Stomach smooth muscle (tissue), 2 donors: ENCODE data around the gene ERC1.

Experiments
- H3K27ac ChIP-seq: one replicate; pipeline ENCODE4 v1.7.0; 2013; ENCODE audit warnings: mild to moderate bottlenecking, low read length, inconsistent platforms
- H3K27me3 ChIP-seq, 2 donors: one replicate each; pipeline ENCODE4 v1.7.0; 2013; ENCODE audit warnings: low read length in 2 of 2; ENCODE audit not compliant: insufficient read depth in 2 of 2, control insufficient read depth in 1 of 2
- H3K36me3 ChIP-seq, 2 donors: one replicate each; pipeline ENCODE4 v1.7.0; 2013; ENCODE audit warnings: low read length in 2 of 2; ENCODE audit not compliant: control insufficient read depth in 2 of 2, insufficient read depth in 2 of 2
- H3K4me1 ChIP-seq: one replicate; pipeline ENCODE4 v1.7.0; 2013; ENCODE audit warnings: low read length; ENCODE audit not compliant: control insufficient read depth, insufficient read depth
- H3K4me3 ChIP-seq, 2 donors: one replicate each; pipeline ENCODE4 v1.7.0; 2013; ENCODE audit warnings: low read length in 2 of 2
- H3K9ac ChIP-seq, 2 donors: one replicate each; pipeline ENCODE4 v1.7.0; 2013; ENCODE audit warnings: low read length in 2 of 2, mild to moderate bottlenecking in 1 of 2
- H3K9me3 ChIP-seq, 2 donors: one replicate each; pipeline ENCODE4 v1.7.0; 2013; ENCODE audit warnings: low read length in 2 of 2; ENCODE audit not compliant: control insufficient read depth in 2 of 2
- donor health status: healthy.
- donor health status: Pancreatic carcinoma.

Gene ERC1

GRCh38 chr12:1167784-1168183 lies 176.8 kb downstream of the ERC1 start:
- Histone ChIP-seq H3K4me3 (no peak overlapping the region), H3K27ac (no peak overlapping the region), H3K27me3 (no peaks in the 10 kb centered on the region), H3K9me3 (no peaks in the 10 kb centered on the region), H3K4me1 (no peaks in the 10 kb centered on the region), H3K36me3 (peaks cover 0 to 9% of the 10 kb centered on the region in 2 donors), H3K9ac (no peak overlapping the region)

GRCh38 chr12:1170411-1170810 lies 179.4 kb downstream of the ERC1 start:
- Histone ChIP-seq H3K27ac (no peak overlapping the region), H3K36me3 (peaks cover 0 to 9% of the 10 kb centered on the region in 2 donors), H3K27me3 (no peaks in the 10 kb centered on the region), H3K9ac (no peak overlapping the region), H3K4me1 (no peaks in the 10 kb centered on the region), H3K4me3 (no peak overlapping the region), H3K9me3 (no peaks in the 10 kb centered on the region)

- Histone ChIP-seq H3K4me1 (no peaks in the 10 kb centered on the region), H3K27ac (no peak overlapping the region), H3K4me3 (no peak overlapping the region), H3K36me3 (peaks cover 0 to 9% of the 10 kb centered on the region in 2 donors), H3K27me3 (no peaks in the 10 kb centered on the region), H3K9ac (no peak overlapping the region), H3K9me3 (no peaks in the 10 kb centered on the region)
Observed at GRCh38 chr12:1171657-1172408, 180.8 kb downstream of the ERC1 start.

- no peak overlapping the region for H3K9ac ChIP-seq
- H3K36me3 ChIP-seq, result peaks cover 0 to 4% of the 10 kb centered on the region in 2 donors
- H3K27ac ChIP-seq, result no peak overlapping the region
- no peaks in the 10 kb centered on the region for H3K4me1 ChIP-seq
- no peak overlapping the region for H3K4me3 ChIP-seq
- H3K9me3 ChIP-seq, result no peaks in the 10 kb centered on the region
- H3K27me3 ChIP-seq, result no peaks in the 10 kb centered on the region
Observed at GRCh38 chr12:1173781-1174617, 183.0 kb downstream of the ERC1 start.

DNA sequence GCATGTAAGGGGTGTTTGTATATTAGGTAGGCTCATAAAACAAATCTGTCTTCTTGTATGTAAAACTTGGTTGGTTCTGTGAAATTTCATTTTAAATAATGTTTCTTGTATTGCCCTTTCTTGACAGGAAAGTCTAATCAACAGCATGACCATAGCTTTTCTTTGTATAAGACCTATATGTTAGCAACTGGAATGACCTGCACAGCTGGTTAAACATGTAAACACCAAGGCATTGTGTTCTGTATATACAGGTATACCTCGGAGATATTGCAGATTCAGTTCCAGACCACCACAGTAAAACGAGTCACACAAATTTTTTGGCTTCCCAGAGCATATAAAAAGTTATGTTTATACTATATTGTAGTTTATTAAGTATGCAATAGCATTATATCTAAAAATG lies 183.6 kb downstream of the ERC1 start:
- H3K27ac ChIP-seq, result no peak overlapping the region
- H3K4me3 ChIP-seq, result no peak overlapping the region
- no peak overlapping the region for H3K9ac ChIP-seq
- H3K4me1 ChIP-seq, result no peaks in the 10 kb centered on the region
- H3K36me3 ChIP-seq, result no peaks in the 10 kb centered on the region
- H3K27me3 ChIP-seq, result no peaks in the 10 kb centered on the region
- H3K9me3 ChIP-seq, result no peaks in the 10 kb centered on the region

- Histone ChIP-seq H3K9me3 (no peaks in the 10 kb centered on the region), H3K36me3 (no peaks in the 10 kb centered on the region), H3K9ac (no peak overlapping the region), H3K4me1 (no peaks in the 10 kb centered on the region), H3K27ac (no peak overlapping the region), H3K27me3 (no peaks in the 10 kb centered on the region), H3K4me3 (no peak overlapping the region)
Observed at GRCh38 chr12:1176191-1176590, 185.2 kb downstream of the ERC1 start.

DNA sequence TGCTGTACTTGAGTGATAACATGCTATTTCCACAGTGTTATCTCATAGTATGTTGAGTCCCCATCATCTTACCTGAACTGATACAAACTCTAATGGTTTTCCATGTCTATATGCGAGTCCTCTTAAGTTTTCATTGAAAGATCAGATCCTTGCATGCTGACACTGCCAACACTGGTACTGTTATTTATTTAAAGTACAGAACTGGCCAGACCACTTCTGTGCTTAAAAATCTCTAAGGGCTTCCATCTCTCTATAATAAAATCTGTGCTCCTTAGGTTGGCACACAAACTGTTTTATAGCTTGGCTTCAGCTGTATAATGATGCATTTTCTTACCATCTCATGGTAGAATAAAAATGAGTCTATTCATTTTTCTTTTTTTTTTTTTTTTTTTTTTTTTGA lies 188.1 kb downstream of the ERC1 start:
- Histone ChIP-seq H3K4me3 (no peak overlapping the region), H3K27ac (no peak overlapping the region), H3K4me1 (no peaks in the 10 kb centered on the region), H3K9ac (no peak overlapping the region), H3K9me3 (no peaks in the 10 kb centered on the region), H3K36me3 (peaks cover 0 to 2% of the 10 kb centered on the region in 2 donors), H3K27me3 (no peaks in the 10 kb centered on the region)

- H3K4me1 ChIP-seq, result no peaks in the 10 kb centered on the region
- H3K27me3 ChIP-seq, result no peaks in the 10 kb centered on the region
- H3K36me3 ChIP-seq, result peaks cover 0 to 2% of the 10 kb centered on the region in 2 donors
- no peaks in the 10 kb centered on the region for H3K9me3 ChIP-seq
- H3K9ac ChIP-seq, result no peak overlapping the region
- no peak overlapping the region for H3K27ac ChIP-seq
- no peak overlapping the region for H3K4me3 ChIP-seq
Observed at GRCh38 chr12:1182069-1182468, 191.0 kb downstream of the ERC1 start.

- Histone ChIP-seq H3K9me3 (no peaks in the 10 kb centered on the region), H3K36me3 (peaks cover 0 to 5% of the 10 kb centered on the region in 2 donors), H3K4me3 (no peak overlapping the region), H3K27me3 (no peaks in the 10 kb centered on the region), H3K27ac (no peak overlapping the region), H3K4me1 (no peaks in the 10 kb centered on the region), H3K9ac (no peak overlapping the region)
Observed at GRCh38 chr12:1184402-1184801, 193.4 kb downstream of the ERC1 start.

DNA sequence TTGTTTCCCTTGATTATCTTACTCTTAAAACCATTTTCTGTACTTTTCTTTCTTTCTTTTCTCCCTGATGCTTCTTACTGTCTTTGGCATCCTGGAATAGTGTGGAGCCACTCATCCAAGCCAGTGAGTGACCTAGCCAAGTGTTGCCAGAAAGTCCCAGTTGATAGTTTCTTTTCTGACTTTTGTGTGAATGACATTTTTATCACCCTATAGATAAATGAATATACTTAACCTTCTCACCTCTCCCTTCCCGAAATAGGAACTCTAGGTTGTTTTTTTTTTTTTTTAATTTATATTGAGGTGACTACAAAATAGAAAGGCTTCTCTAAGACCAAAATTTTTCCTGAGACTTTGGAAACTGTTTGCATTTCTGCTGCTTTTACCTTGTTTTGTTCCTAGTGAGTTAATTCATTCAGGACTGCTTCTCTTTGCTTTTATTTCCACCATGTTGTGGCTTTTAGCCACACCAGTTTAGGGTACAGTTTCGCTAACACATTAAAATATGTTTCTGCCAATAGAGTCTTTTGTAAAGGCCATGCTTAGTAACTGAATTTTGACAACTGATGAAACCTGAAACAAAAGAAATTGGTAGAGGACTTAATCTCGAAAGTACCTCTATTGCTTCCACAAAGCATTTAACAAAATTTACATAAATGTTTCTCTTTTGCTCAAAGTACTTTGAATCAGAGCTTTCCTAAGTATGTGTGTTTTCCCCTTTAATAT lies 194.6 kb downstream of the ERC1 start:
- Histone ChIP-seq H3K27ac (no peak overlapping the region), H3K27me3 (no peaks in the 10 kb centered on the region), H3K36me3 (peaks cover 0 to 5% of the 10 kb centered on the region in 2 donors), H3K4me1 (no peaks in the 10 kb centered on the region), H3K4me3 (no peak overlapping the region), H3K9ac (no peak overlapping the region), H3K9me3 (no peaks in the 10 kb centered on the region)
